ENCODE results near the gene ZC3H12D.

- TF ChIP-seq, protein P1, sequence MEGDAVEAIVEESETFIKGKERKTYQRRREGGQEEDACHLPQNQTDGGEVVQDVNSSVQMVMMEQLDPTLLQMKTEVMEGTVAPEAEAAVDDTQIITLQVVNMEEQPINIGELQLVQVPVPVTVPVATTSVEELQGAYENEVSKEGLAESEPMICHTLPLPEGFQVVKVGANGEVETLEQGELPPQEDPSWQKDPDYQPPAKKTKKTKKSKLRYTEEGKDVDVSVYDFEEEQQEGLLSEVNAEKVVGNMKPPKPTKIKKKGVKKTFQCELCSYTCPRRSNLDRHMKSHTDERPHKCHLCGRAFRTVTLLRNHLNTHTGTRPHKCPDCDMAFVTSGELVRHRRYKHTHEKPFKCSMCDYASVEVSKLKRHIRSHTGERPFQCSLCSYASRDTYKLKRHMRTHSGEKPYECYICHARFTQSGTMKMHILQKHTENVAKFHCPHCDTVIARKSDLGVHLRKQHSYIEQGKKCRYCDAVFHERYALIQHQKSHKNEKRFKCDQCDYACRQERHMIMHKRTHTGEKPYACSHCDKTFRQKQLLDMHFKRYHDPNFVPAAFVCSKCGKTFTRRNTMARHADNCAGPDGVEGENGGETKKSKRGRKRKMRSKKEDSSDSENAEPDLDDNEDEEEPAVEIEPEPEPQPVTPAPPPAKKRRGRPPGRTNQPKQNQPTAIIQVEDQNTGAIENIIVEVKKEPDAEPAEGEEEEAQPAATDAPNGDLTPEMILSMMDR (conservative IDR thresholded peaks at IDR 0.05; ENCODE audit: low read depth, low read length), result no peak
- TF ChIP-seq EZH2phosphoT487 (IDR thresholded peaks at IDR 0.05; ENCODE audit: borderline replicate concordance, low read length), result no peak
These were observed 35.9 kb downstream of the ZC3H12D start for GRCh38 chr6:149448821-149449453.

Data from PC-3 (cell line).